GM12892 (cell line): ENCODE data around the gene HAUS6.

ENCODE experiments used
- POLR2A ChIP-seq: IDR thresholded peaks from 2 replicates; pipeline ENCODE4 v1.6.1; 2011; ENCODE audit warnings: low read depth, low read length, control low read depth
- POLR2AphosphoS5 ChIP-seq: IDR thresholded peaks from 2 replicates; pipeline ENCODE4 v1.6.1; 2011; ENCODE audit warnings: low read depth, low read length, control low read depth
- TAF1 ChIP-seq: IDR thresholded peaks from 2 replicates; pipeline ENCODE4 v1.6.1; 2011; ENCODE audit warnings: low read depth, mild to moderate bottlenecking, control low read depth, low read length, borderline replicate concordance

GRCh38 chr9:19057033-19057432 is 45.7 kb downstream of the HAUS6 start:
- no peak for TF ChIP-seq POLR2AphosphoS5
- TF ChIP-seq POLR2A = no peak
- no peak for TF ChIP-seq TAF1
